IPS-NIHi7 (cell line): ENCODE measurements around the gene ZNF235.
A peak's percentile ranks its signal among the peaks of the same experiment; 100 is the strongest.
"Not testable (repeated sequence)": the region's sequence is repeated elsewhere in the genome, so short reads cannot be mapped to it uniquely, and the experiment has no call there.

Source experiments
- DNase-seq: peaks from one replicate; pipeline ENCODE4 v3.0.0; 2012; ENCODE audit warnings: mixed read lengths; ENCODE audit errors: extremely low spot score

The ZNF235 gene

DNA sequence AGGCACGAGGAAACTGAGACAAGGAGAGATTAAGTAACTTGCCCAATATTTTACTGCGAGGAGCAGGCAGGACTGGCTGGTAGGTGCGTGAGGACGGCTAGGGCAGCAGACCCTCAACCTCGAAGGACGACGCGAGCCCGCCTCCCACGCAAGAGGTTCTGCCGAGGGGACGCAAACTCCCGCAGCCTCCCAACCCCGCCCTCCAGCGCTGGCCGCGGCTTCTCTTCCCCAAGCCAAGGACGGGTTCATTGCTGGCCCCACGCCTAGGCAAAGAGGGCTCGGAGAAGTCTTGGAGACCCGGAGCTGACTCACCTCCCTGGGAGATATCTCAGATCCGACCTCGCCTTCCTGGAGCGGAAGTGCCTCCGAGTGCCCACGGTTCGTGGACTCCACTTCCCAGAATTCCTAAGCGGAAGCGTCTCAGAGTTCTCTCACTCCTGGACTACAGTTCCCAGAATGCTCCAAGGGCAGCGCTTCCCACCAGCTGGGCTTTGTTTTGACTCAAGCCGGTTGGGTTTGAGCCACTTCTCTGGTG lies at the start of gene ZNF235:
Gene ZNF235 (minus strand): TSS at position 367 of the 535 bp plus-strand sequence. CDS start 1,621 bp downstream, outside the sequence.
- peak; percentile 96 for DNase-seq

DNA sequence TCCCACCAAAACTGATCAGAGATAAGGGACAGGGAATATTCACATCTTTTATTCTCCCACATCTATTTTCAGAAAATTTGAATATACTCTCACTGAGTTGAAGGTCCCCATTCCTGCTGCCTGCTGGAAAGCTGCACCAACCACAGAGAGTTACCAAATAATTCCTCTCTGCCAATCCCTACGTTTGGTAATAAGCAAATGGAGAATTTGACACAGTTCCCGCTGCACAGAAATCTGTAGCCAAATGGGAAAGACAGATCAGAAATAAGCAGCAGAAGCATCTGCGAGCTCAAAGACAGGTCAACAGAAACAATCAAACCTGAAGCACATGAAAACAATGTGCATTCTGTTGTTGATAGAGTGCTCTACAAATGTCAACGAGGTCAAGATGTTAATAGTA lies 41.7 kb upstream of the ZNF235 start:
- no peak for DNase-seq

DNA sequence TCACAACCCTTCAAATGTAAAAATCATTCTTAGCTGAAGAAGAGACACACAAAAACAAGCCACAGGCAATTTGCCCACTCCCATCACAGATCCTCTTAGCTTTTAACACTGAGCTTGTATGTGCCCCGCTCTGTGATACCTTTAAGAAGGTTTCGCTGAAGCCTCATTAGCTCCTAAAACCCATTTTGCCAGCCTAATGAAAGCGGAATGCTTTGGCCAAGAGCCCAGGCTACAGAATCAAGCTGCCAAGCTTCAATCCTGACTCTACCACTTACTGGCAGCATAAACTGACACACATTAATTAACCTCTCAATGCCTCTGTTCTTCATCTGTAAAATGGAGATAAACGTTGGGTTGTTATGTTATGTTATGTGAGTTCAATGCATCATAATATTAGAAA lies 41.1 kb upstream of the ZNF235 start:
- DNase-seq, result no peak

- DNase-seq, result no peak
These were observed 39.4 kb upstream of the ZNF235 start for GRCh38 chr19:44344255-44344654.

GRCh38 chr19:44341794-44342193 lies 37.0 kb upstream of the ZNF235 start:
- DNase-seq, result no peak

DNA sequence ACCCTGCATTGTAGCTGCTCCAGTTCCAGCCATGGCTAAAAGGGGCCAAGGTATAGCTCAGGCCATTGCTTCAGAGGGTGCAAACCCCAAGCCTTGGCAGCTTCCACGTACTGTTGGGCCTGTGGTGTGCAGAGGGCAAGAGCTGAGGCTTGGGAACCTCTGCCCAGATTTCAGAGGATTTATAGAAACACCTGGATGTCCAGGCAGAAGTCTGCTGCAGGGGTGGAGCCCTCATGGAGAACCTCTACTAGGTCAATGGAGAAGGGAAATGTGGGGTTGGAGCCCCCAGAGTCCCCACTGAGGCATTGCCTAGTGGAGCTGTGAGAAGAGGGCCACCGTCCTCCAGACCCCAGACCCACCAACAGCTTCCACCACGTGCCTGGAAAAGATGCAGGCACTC lies 29.8 kb upstream of the ZNF235 start:
- not testable (repeated sequence) for DNase-seq

GRCh38 chr19:44332145-44332544 lies 27.3 kb upstream of the ZNF235 start:
- DNase-seq, result no peak

DNA sequence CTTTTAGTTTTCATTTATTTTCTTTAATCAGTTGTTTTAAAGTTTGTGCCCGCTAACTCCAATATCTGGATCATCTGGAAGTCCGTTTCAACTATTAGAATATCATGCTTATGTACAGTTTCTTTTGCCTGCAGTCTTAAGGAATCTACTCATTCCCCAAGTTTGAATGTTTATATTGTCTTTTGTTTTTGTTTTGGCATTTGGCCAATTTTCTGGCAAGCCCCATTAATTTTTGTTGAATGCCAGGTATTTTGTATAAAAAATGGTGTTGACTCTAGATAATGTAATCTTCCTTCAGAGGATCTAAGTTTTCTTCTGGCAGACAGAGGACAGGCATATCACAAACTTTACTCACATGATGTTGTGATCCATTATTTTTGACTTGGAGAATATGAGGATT lies 11.1 kb upstream of the ZNF235 start:
- DNase-seq, result no peak

GRCh38 chr19:44313231-44313630 lies 8.4 kb upstream of the ZNF235 start:
- DNase-seq, result no peak

GRCh38 chr19:44308011-44308410 lies 3.2 kb upstream of the ZNF235 start:
- DNase-seq, result no peak

DNA sequence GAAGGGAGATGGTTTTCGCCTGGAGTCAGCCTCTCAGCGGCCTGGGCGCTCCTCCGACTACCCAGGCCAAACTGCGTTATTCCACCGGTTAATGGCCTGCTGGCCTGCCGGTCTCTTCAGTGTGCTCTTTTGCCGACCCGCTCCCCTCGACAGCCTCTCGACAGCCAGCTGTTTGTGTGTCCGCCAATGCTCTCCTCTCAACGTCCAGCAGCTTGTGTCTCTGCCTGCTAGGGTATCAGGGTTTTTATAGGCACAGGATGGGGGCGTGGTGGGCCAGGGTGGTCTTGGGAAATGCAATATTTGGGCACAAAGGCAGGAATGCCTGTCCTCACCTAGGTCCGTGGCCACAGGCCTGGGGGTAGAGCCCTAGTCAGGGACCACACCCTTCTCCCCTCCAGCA lies 1.5 kb upstream of the ZNF235 start:
- DNase-seq, result no peak

- DNase-seq, result no peak
These were observed 632 bp upstream of the ZNF235 start for GRCh38 chr19:44305457-44305856.

DNA sequence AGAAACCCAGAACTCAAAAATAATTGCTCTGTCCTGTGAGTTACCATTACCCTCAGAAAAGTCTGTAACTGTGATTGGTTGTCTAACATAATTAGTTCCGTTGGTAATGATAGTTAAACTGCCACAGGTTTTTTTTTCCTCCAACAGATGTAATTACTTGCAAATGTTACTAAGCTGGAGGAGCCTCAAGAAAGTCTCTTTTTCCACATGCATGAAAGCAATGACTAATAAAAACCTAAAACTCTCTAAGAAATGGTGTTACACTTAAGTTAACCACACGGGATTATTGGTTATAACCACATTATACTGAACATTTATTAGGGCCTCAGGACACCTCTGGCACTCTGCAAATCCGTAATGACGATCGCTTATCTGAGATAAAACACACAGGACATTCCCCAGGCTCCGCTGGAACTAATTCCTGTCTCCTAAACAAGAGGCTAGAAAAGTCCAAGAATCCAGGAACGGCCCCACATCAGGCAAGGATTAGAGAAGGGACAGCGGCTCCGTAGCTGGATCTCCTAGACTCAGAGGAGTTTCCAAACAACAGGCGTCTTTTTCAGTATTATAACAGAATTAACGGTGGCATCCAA lies 753 bp downstream of the ZNF235 start:
- peak; percentile 27 for DNase-seq

- DNase-seq, result no peak
These were observed 1.5 kb downstream of the ZNF235 start for GRCh38 chr19:44303320-44303719.

DNA sequence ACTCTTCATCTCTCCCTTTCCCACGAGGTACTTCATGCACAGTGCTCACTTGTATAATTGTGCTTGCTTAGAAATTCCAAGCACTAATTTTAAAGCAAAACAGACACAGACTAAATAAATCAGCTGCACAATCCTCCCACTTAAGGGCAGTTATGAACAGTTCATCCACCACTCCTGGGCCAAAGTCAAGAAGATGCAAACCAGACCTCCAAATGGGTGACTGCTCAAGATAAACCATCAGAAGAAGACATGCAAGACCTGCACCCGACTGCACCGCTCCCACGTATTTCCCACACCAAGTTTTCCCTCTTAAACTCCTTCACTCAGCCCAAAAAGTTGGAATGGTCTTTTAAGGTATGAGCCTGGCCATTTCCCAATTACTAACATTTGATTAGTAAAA lies 19.9 kb downstream of the ZNF235 start:
- no peak for DNase-seq

GRCh38 chr19:44282846-44283245 lies 22.0 kb downstream of the ZNF235 start:
- DNase-seq, result no peak

GRCh38 chr19:44280916-44281315 lies 23.9 kb downstream of the ZNF235 start:
- no peak for DNase-seq

- no peak for DNase-seq
These were observed 26.6 kb downstream of the ZNF235 start for GRCh38 chr19:44278181-44278690.

GRCh38 chr19:44277331-44277730 lies 27.5 kb downstream of the ZNF235 start:
- no peak for DNase-seq

DNA sequence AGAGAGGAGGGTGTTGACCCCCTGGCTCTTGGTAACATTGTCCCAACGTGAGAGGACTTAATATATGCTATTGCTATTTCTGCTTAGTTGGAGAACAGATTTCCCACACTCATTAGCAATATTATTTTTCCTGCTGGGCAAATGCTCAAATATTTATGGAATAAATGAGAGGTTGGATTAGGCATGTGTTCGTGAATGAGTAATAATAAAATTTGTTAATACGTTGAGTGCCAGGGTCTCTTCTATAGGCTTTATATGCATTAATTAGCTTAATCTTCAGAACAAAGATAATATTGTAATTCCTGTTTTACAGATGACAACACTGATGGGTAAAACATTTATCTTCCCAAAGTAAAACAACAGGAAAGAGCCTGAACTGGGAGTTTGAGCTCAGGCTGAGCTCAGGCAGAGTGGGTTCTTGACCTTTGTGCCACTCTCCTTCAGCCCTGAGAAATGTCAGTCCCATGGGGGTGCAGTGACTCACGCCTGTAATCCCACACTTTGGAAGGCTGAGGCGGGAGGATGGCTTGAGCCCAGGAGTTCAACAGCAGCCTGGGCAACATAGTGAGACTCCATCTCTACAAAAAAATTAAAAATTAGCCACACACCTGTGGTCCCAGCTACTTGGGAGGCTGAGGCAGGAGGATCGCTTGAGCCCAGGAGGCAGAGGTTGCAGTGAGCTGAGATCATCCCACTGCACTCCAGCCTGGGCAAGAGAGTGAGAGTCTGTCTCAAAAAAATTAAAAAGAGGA lies 44.0 kb downstream of the ZNF235 start:
- DNase-seq, result no peak

- DNase-seq, result peak; percentile 33
These were observed 44.5 kb downstream of the ZNF235 start for GRCh38 chr19:44260343-44260681.

GRCh38 chr19:44258835-44259413 lies 45.9 kb downstream of the ZNF235 start:
- DNase-seq, result no peak

- DNase-seq, result no peak
These were observed 46.7 kb downstream of the ZNF235 start for GRCh38 chr19:44258136-44258535.
